SK-N-SH treated with all-trans-retinoic acid at 6 μM for 48 hours (cell line): ENCODE measurements around the gene KIF5B.
"Not testable (repeated sequence)": the region's sequence is repeated elsewhere in the genome, so short reads cannot be mapped to it uniquely, and the experiment has no call there.

Experiments used
- ATAC-seq: fragments of 200-7000 bp; cut with Tn5 transposase; 3 replicates; pipeline ENCODE4 v1.9.1; 2020; ENCODE audit warnings: mild to moderate bottlenecking, moderate library complexity
- ARNTL ChIP-seq: fragments of 450-650 bp; formaldehyde crosslinking; IDR thresholded peaks from 2 replicates; pipeline ENCODE4 v1.5.0; 2020; ENCODE audit warnings: low read depth, mild to moderate bottlenecking, moderate library complexity, borderline replicate concordance
- BACH2 ChIP-seq: fragments of 250-450 bp; sonication (Bioruptor Pico); IDR thresholded peaks from 2 replicates; pipeline ENCODE4 v1.9.0; 2021; ENCODE audit warnings: mild to moderate bottlenecking, borderline replicate concordance
- CREB5 ChIP-seq: fragments of 250-450 bp; sonication (Bioruptor Pico); IDR thresholded peaks from 2 replicates; pipeline ENCODE4 v1.5.1; 2020; ENCODE audit warnings: low read depth, mild to moderate bottlenecking, moderate library complexity
- CSDC2 ChIP-seq: fragments of 250-450 bp; sonication (Bioruptor Pico); IDR thresholded peaks from 2 replicates; pipeline ENCODE4 v1.5.0; 2020; ENCODE audit warnings: mild to moderate bottlenecking, moderate library complexity
- GLIS3 ChIP-seq: fragments of 250-450 bp; sonication (Bioruptor Pico); IDR thresholded peaks from 2 replicates; pipeline ENCODE4 v1.5.0; 2020; ENCODE audit warnings: mild to moderate bottlenecking, moderate library complexity
- ISL1 ChIP-seq: fragments of 250-450 bp; sonication (Bioruptor Pico); IDR thresholded peaks from 2 replicates; pipeline ENCODE4 v2.1.2; 2022; ENCODE audit warnings: mild to moderate bottlenecking, moderate library complexity
- PATZ1 ChIP-seq: fragments of 250-450 bp; sonication (Bioruptor Pico); IDR thresholded peaks from 2 replicates; pipeline ENCODE4 v1.8.0; 2020; ENCODE audit warnings: mild to moderate bottlenecking, moderate library complexity, borderline replicate concordance
- PPARA ChIP-seq: fragments of 250-450 bp; sonication (Bioruptor Pico); IDR thresholded peaks from 2 replicates; pipeline ENCODE4 v1.5.0; 2020; ENCODE audit warnings: mild to moderate bottlenecking, borderline replicate concordance
- RARB ChIP-seq: fragments of 250-450 bp; sonication (Bioruptor Pico); IDR thresholded peaks from 2 replicates; pipeline ENCODE4 v1.8.0; 2021; ENCODE audit warnings: mild to moderate bottlenecking, moderate library complexity
- ZC3H10 ChIP-seq: fragments of 250-450 bp; sonication (Bioruptor Pico); IDR thresholded peaks from 2 replicates; pipeline ENCODE4 v1.5.1; 2021; ENCODE audit warnings: mild to moderate bottlenecking, moderate library complexity
- ZFP3 ChIP-seq: fragments of 250-450 bp; sonication (Bioruptor Pico); IDR thresholded peaks from 2 replicates; pipeline ENCODE4 v1.5.0; 2020; ENCODE audit warnings: mild to moderate bottlenecking, moderate library complexity
- ZNF70 ChIP-seq: fragments of 450-650 bp; formaldehyde crosslinking; IDR thresholded peaks from 2 replicates; pipeline ENCODE4 v1.5.0; 2020; ENCODE audit warnings: mild to moderate bottlenecking, moderate library complexity
- TF ChIP-seq, protein P1 (sequence below): fragments of 250-450 bp; sonication (Bioruptor Pico); IDR thresholded peaks from 2 replicates; pipeline ENCODE4 v1.5.0; 2020; ENCODE audit warnings: mild to moderate bottlenecking, moderate library complexity
- TF ChIP-seq, protein P2 (sequence below): fragments of 250-450 bp; sonication (Bioruptor Pico); IDR thresholded peaks from 2 replicates; pipeline ENCODE4 v1.8.0; 2021; ENCODE audit warnings: low read depth, mild to moderate bottlenecking, moderate library complexity, borderline replicate concordance

KIF5B gene

DNA sequence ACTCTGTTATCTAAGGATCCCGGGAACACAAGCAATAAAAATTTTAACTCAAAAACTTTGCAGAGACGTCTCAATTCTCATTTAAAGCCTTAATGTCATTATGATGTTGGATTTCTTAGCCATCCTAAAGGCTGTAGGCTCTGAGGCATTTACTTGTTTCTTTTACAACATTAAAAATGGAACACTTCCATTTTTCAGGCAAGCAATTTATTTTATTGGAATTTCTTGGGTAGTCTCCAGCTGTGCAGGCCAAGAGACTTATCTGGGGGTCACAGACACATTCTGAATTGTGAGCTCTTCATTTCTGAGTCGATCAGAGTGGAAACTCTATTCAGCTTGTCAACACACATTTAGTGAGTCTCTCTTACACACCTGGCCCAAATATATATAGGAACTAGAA lies 48.0 kb upstream of the KIF5B start:
- ATAC-seq: peak; percentile 72; the same call in 2 of the 3 replicates
- TF ChIP-seq, protein P1, sequence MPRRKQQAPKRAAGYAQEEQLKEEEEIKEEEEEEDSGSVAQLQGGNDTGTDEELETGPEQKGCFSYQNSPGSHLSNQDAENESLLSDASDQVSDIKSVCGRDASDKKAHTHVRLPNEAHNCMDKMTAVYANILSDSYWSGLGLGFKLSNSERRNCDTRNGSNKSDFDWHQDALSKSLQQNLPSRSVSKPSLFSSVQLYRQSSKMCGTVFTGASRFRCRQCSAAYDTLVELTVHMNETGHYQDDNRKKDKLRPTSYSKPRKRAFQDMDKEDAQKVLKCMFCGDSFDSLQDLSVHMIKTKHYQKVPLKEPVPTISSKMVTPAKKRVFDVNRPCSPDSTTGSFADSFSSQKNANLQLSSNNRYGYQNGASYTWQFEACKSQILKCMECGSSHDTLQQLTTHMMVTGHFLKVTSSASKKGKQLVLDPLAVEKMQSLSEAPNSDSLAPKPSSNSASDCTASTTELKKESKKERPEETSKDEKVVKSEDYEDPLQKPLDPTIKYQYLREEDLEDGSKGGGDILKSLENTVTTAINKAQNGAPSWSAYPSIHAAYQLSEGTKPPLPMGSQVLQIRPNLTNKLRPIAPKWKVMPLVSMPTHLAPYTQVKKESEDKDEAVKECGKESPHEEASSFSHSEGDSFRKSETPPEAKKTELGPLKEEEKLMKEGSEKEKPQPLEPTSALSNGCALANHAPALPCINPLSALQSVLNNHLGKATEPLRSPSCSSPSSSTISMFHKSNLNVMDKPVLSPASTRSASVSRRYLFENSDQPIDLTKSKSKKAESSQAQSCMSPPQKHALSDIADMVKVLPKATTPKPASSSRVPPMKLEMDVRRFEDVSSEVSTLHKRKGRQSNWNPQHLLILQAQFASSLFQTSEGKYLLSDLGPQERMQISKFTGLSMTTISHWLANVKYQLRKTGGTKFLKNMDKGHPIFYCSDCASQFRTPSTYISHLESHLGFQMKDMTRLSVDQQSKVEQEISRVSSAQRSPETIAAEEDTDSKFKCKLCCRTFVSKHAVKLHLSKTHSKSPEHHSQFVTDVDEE (CRISPR knock-in tag): no peak
- TF ChIP-seq PATZ1 (CRISPR knock-in tag): no peak
- TF ChIP-seq RARB (CRISPR knock-in tag): no peak
- peak; percentile 33; the same call in 1 of the 2 replicates for TF ChIP-seq ISL1 (CRISPR knock-in tag)
- no peak for TF ChIP-seq BACH2 (CRISPR knock-in tag)
- no peak for TF ChIP-seq CSDC2 (CRISPR knock-in tag)

- TF ChIP-seq CREB5 (CRISPR knock-in tag) (no peak), GLIS3 (CRISPR knock-in tag) (no peak)
- peak; percentile 41; the same call in 2 of the 3 replicates for ATAC-seq
Observed at GRCh38 chr10:32103721-32104120, 47.5 kb upstream of the KIF5B start.

DNA sequence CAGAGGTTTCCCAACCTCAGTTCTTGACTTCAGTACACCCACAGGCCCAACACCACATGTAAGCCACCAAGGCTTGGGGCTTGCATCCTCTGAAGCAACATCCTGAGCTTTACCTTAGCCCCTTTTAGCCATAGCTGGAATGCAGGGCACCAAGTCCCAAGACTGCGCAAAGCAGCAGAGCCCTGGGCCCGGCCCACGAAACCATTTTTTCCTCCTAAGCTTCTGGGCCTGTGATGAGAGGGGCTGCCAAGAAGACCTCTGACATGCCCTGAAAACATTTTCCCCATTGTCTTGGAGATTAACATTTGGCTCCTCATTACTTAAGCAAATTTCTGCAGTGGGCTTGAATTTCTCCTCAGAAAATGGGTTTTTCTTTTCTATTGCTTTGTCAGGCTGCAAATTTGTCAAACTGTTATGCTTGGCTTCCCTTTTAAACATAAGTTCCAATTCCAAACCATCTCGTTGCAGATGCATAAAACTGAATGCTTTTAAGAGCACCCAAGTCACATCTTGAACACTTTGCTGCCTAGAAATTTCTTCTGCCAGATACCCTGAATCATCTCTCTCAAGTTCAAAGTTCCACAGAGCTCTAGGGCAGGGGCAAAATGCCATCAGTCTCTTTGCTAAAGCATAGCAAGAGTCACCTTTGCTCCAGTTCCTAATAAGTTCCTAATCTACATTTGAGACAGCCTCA lies 42.5 kb upstream of the KIF5B start:
- ATAC-seq: not testable (repeated sequence)

- TF ChIP-seq ZNF70 (CRISPR knock-in tag) (no peak), BACH2 (CRISPR knock-in tag) (no peak)
- TF ChIP-seq, all 23 proteins: peak for 0
- ATAC-seq: peak; percentile 43; the same call in 1 of the 3 replicates
Observed at GRCh38 chr10:32095116-32095733, 39.0 kb upstream of the KIF5B start.

GRCh38 chr10:32093650-32094049 lies 37.4 kb upstream of the KIF5B start:
- ATAC-seq: no peak
- TF ChIP-seq, protein P1 (CRISPR knock-in tag): no peak
- TF ChIP-seq PATZ1 (CRISPR knock-in tag): no peak
- no peak for TF ChIP-seq PPARA (CRISPR knock-in tag)
- no peak for TF ChIP-seq ARNTL (CRISPR knock-in tag)
- TF ChIP-seq, protein P2, sequence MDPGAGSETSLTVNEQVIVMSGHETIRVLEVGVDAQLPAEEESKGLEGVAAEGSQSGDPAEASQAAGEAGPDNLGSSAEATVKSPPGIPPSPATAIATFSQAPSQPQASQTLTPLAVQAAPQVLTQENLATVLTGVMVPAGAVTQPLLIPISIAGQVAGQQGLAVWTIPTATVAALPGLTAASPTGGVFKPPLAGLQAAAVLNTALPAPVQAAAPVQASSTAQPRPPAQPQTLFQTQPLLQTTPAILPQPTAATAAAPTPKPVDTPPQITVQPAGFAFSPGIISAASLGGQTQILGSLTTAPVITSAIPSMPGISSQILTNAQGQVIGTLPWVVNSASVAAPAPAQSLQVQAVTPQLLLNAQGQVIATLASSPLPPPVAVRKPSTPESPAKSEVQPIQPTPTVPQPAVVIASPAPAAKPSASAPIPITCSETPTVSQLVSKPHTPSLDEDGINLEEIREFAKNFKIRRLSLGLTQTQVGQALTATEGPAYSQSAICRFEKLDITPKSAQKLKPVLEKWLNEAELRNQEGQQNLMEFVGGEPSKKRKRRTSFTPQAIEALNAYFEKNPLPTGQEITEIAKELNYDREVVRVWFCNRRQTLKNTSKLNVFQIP (CRISPR knock-in tag): no peak
- no peak for TF ChIP-seq ZFP3 (CRISPR knock-in tag)
- no peak for TF ChIP-seq ISL1 (CRISPR knock-in tag)
- TF ChIP-seq ZC3H10 (CRISPR knock-in tag): no peak
